CD4-positive, alpha-beta T cell (primary cell): ENCODE measurements around the gene ALK. TPM values are rescaled to one million over a fixed set of nuclear protein-coding genes. Genes with fewer than 3 reads are reported as not detected.

ENCODE experiments used
- ATAC-seq: fragments of 200-7000 bp; cut with Tn5 transposase; one replicate; pipeline ENCODE4 v1.10.0; 2022; ENCODE audit warnings: mild to moderate bottlenecking; ENCODE audit not compliant: poor library complexity
- CTCF ChIA-PET: fragments of 350-600 bp; sonication (Branson Sonifier 250); formaldehyde crosslinking; loops from one replicate; lab custom pipeline; 2021; ENCODE audit warnings: antibody characterized with exemption, inconsistent platforms; lab: Charles Lee
- POLR2A ChIA-PET: fragments of 350-600 bp; sonication (Branson Sonifier 250); formaldehyde crosslinking; loops from one replicate; lab custom pipeline; 2021; ENCODE audit warnings: antibody characterized with exemption, inconsistent platforms; lab: Charles Lee
- DNase-seq, 14 experiments: peaks; one replicate each; pipeline ENCODE4 v3.0.0-alpha.2; 2013 to 2020; ENCODE audit warnings: mixed read lengths in 2 of 14
- H3K27ac ChIP-seq, 2 donors: one replicate each; pipeline versions ENCODE4 v1.5.1 to v1.7.0; 2013; ENCODE audit warnings: low read length in 2 of 2, low read depth in 1 of 2, mild to moderate bottlenecking in 1 of 2
- H3K27me3 ChIP-seq, 2 experiments: 1 replicate in 1 of 2; 2 replicates in 1 of 2; pipeline versions ENCODE4 v1.6.1 to v1.7.0; 2013; ENCODE audit warnings: low read length in 2 of 2, control low read depth in 1 of 2, mild to moderate bottlenecking in 1 of 2, moderate library complexity in 1 of 2; ENCODE audit not compliant: insufficient read depth in 2 of 2, control insufficient read depth in 1 of 2
- H3K36me3 ChIP-seq: one replicate; pipeline ENCODE4 v1.6.1; 2013; ENCODE audit warnings: low read length, control low read depth; ENCODE audit not compliant: insufficient read depth
- H3K4me1 ChIP-seq: one replicate; pipeline ENCODE4 v1.6.1; 2013; ENCODE audit warnings: low read length, control low read depth; ENCODE audit not compliant: insufficient read depth
- H3K4me3 ChIP-seq: one replicate; pipeline ENCODE4 v1.5.1; 2013; ENCODE audit warnings: mild to moderate bottlenecking, low read length, moderate library complexity
- H3K9me3 ChIP-seq, 2 experiments: 1 replicate in 1 of 2; 2 replicates in 1 of 2; pipeline versions ENCODE4 v1.6.1 to v1.7.0; 2013; ENCODE audit warnings: low read length in 2 of 2, mild to moderate bottlenecking in 2 of 2, control low read depth in 1 of 2, moderate library complexity in 1 of 2; ENCODE audit not compliant: control insufficient read depth in 1 of 2, insufficient read depth in 1 of 2
- H3K27ac Mint-ChIP-seq: one replicate; pipeline ENCODE4 v1.8.0; 2020; ENCODE audit warnings: mixed read lengths
- H3K27me3 Mint-ChIP-seq: one replicate; pipeline ENCODE4 v1.8.0; 2021; ENCODE audit warnings: mixed read lengths
- H3K36me3 Mint-ChIP-seq: one replicate; pipeline ENCODE4 v1.8.0; 2021; ENCODE audit warnings: low read depth, mixed read lengths
- H3K4me1 Mint-ChIP-seq: one replicate; pipeline ENCODE4 v1.8.0; 2021; ENCODE audit warnings: low read depth, mixed read lengths
- H3K4me3 Mint-ChIP-seq: one replicate; pipeline ENCODE4 v1.8.0; 2020; ENCODE audit warnings: mild to moderate bottlenecking, mixed read lengths
- H3K9me3 Mint-ChIP-seq: one replicate; pipeline ENCODE4 v1.8.0; 2020; ENCODE audit warnings: mixed read lengths
- CTCF ChIP-seq: fragments of 200-600 bp; IDR thresholded peaks from one replicate; pipeline ENCODE4 v1.8.0; 2022; ENCODE audit warnings: antibody characterized with exemption, mild to moderate bottlenecking
- intact Hi-C, 2 experiments: fragments of 100-400 bp; cut with DNase I in 1 of 2; cut with micrococcal nuclease in 1 of 2; formaldehyde crosslinking; loops; one replicate each; pipeline versions ENCODE4 v1.15.1 to v1.9.0; 2023 to 2025; cut with DNase I, micrococcal nuclease
- total RNA-seq, 174 experiments: library from RNA in 2 of 174; stranded (reverse) in 2 of 174; gene quantifications; one replicate each; pipeline ENCODE4 v1.2.3 and lab custom pipeline; 2021 to 2026

ALK gene
- total RNA-seq, 2 experiments from 2014 or later = not detected

DNA sequence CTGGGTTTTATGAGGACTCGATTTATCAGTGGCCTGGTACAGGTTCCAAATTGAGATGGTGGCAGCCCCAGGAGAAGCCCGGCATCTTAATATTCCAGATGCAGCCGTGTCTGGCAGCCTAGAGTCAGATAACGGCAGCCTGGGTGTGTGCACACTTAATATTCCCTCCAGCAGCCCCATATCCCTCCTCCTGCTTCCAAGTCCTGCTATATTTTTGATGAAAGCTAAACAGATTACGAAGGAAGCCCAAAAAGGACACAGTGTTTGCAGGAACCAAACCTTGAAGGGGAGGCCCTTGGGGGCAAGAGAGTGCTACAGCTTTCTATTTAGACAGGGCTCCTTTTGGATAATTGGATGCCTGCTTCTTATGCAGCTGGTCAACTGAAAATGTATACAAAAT is 25.1 kb upstream of the ALK start:
- Mint-ChIP-seq H3K27me3 (peaks cover 15% of the 10 kb centered on the region), H3K4me3 (no peak overlapping the region), H3K36me3 (no peaks in the 10 kb centered on the region), H3K27ac (no peak overlapping the region), H3K4me1 (no peaks in the 10 kb centered on the region), H3K9me3 (peaks cover 2% of the 10 kb centered on the region)
- H3K27ac ChIP-seq = no peak overlapping the region
- no peak for TF ChIP-seq CTCF
- DNase-seq (no peak), ATAC-seq (no peak)
- H3K9me3 ChIP-seq = peaks cover 0 to 4% of the 10 kb centered on the region in 2 experiments
- no peak overlapping the region for H3K4me3 ChIP-seq
- H3K36me3 ChIP-seq = no peaks in the 10 kb centered on the region
- ChIA-PET CTCF (no interaction called here), POLR2A (no interaction called here)
- peaks cover 0 to 7% of the 10 kb centered on the region in 2 experiments for H3K27me3 ChIP-seq
- intact Hi-C loops = no loop called here
- no peaks in the 10 kb centered on the region for H3K4me1 ChIP-seq

DNA sequence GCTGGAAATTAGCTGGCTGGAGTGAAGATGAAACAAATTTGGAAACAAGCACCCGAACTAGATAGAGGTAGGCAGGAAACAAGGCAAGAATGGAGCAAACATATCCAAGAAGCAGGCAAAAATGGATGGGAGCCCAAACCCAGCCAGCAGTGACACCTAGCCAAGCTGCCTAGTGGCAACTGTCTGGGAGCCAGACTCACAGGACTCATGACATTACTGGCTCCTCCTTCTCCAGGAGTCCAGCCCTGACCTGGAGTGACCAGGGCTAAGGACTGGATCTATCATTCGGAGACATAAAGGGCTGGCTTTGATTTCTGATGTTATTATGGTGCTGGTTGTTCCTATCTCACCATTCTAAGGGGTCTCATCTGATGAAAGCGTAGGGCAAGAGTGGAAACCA is 21.3 kb upstream of the ALK start:
- H3K9me3 ChIP-seq = peaks cover 0 to 4% of the 10 kb centered on the region in 2 experiments

DNA sequence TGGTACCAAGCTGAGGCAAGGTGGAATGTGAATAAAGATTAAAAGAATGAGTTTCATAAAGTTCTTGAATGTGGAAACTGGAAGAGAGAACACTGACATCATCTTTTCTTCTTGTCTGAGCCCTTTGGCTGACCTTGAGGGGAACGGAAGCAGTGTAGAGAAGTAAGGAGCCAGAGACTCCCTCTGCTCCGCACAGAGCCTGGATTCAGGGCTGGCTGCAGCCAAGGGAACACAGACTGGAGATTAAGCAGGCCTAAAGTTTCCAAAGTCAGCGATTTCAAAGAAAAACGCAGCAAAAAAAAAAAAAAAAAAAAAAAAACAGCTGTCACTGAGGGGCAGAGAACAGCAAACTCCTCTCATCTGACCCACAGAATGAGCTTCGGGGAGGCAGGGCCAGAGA is 19.3 kb upstream of the ALK start:
- H3K4me1 Mint-ChIP-seq = no peaks in the 10 kb centered on the region
- H3K27ac Mint-ChIP-seq = no peak overlapping the region
- DNase-seq = no peak
- peaks cover 2% of the 10 kb centered on the region for H3K9me3 Mint-ChIP-seq
- H3K4me1 ChIP-seq = no peaks in the 10 kb centered on the region
- H3K27me3 ChIP-seq = no peaks in the 10 kb centered on the region
- no peaks in the 10 kb centered on the region for H3K36me3 Mint-ChIP-seq
- no peaks in the 10 kb centered on the region for H3K36me3 ChIP-seq
- peaks cover under 1% of the 10 kb centered on the region for H3K27me3 Mint-ChIP-seq
- ChIA-PET CTCF (no interaction called here), POLR2A (no interaction called here)
- no peak for ATAC-seq
- H3K27ac ChIP-seq = no peak overlapping the region
- no peak for TF ChIP-seq CTCF
- peaks cover 0 to 4% of the 10 kb centered on the region in 2 experiments for H3K9me3 ChIP-seq
- H3K4me3 Mint-ChIP-seq = no peak overlapping the region
- intact Hi-C loops = no loop called here
- H3K4me3 ChIP-seq = no peak overlapping the region

More for the DNA sequence above, 21.3 kb upstream of the ALK start:
- Histone ChIP-seq H3K27ac (no peak overlapping the region), H3K4me1 (no peaks in the 10 kb centered on the region), H3K27me3 (peaks cover 0 to 4% of the 10 kb centered on the region in 2 experiments), H3K4me3 (no peak overlapping the region), H3K36me3 (no peaks in the 10 kb centered on the region)
- Mint-ChIP-seq H3K27ac (no peak overlapping the region), H3K27me3 (peaks cover 5% of the 10 kb centered on the region), H3K9me3 (peaks cover 2% of the 10 kb centered on the region), H3K4me3 (no peak overlapping the region), H3K36me3 (no peaks in the 10 kb centered on the region), H3K4me1 (no peaks in the 10 kb centered on the region)
- ChIA-PET CTCF (no interaction called here), POLR2A (no interaction called here)
- no peak for TF ChIP-seq CTCF
- DNase-seq (no peak), ATAC-seq (no peak)
- intact Hi-C loops = no loop called here
